ENCODE results near the gene ATG7.

GRCh38 chr3:11250902-11251806 lies 21.0 kb upstream of the ATG7 start:
- TF ChIP-seq CTCF (IDR thresholded peaks at IDR 0.05): no peak
- no peak for TF ChIP-seq POLR2A (IDR thresholded peaks at IDR 0.05)
